EH (cell line): Measurements from ENCODE around the gene CNDP1.
A peak's percentile ranks its signal among the peaks of the same experiment; 100 is the strongest.
"Not testable (repeated sequence)": the region's sequence is repeated elsewhere in the genome, so short reads cannot be mapped to it uniquely, and the experiment has no call there.

Source experiments
- DNase-seq: peaks from one replicate; pipeline ENCODE4 v3.0.0-alpha.2; 2015; ENCODE audit warnings: low read depth

CNDP1 gene

GRCh38 chr18:74534150-74534969 lies at the start of gene CNDP1:
CNDP1 (plus strand) TSS chr18:74534500; CDS start chr18:74534668, 168 bp downstream.
- DNase-seq: no peak

GRCh38 chr18:74486119-74486849 lies 48.0 kb upstream of the CNDP1 start:
- DNase-seq: no peak

- no peak for DNase-seq
These were observed 45.9 kb upstream of the CNDP1 start for GRCh38 chr18:74488354-74488753.

GRCh38 chr18:74488864-74489263 lies 45.4 kb upstream of the CNDP1 start:
- no peak for DNase-seq

- peak; percentile 63 for DNase-seq
These were observed 44.6 kb upstream of the CNDP1 start for GRCh38 chr18:74489676-74490075.

- no peak for DNase-seq
These were observed 42.0 kb upstream of the CNDP1 start for GRCh38 chr18:74492259-74492658.

- DNase-seq: peak; percentile 41
These were observed 40.6 kb upstream of the CNDP1 start for GRCh38 chr18:74493689-74494088.

- DNase-seq: no peak
These were observed 39.8 kb upstream of the CNDP1 start for GRCh38 chr18:74494514-74494913.

GRCh38 chr18:74495581-74496507 lies 38.5 kb upstream of the CNDP1 start, which contains the start of gene CNDP2:
CNDP2 (plus strand) TSS chr18:74496363; CDS start chr18:74499974, 3,611 bp downstream.
- peak; percentile 99 for DNase-seq

- DNase-seq: peak; percentile 68
These were observed 37.6 kb upstream of the CNDP1 start for GRCh38 chr18:74496508-74497323.

- no peak for DNase-seq
These were observed 37.0 kb upstream of the CNDP1 start for GRCh38 chr18:74497324-74497676.

- DNase-seq: no peak
These were observed 36.5 kb upstream of the CNDP1 start for GRCh38 chr18:74497778-74498177.

GRCh38 chr18:74498712-74499627 lies 35.3 kb upstream of the CNDP1 start:
- peak; percentile 47 for DNase-seq

GRCh38 chr18:74499633-74500032 lies 34.7 kb upstream of the CNDP1 start:
- peak; percentile 77 for DNase-seq

- DNase-seq: no peak
These were observed 33.9 kb upstream of the CNDP1 start for GRCh38 chr18:74500372-74500771.

GRCh38 chr18:74500774-74501173 lies 33.5 kb upstream of the CNDP1 start:
- DNase-seq: not testable (repeated sequence)

GRCh38 chr18:74501386-74501785 lies 32.9 kb upstream of the CNDP1 start:
- DNase-seq: no peak

GRCh38 chr18:74503137-74503536 lies 31.2 kb upstream of the CNDP1 start:
- DNase-seq: no peak

- DNase-seq: no peak
These were observed 28.5 kb upstream of the CNDP1 start for GRCh38 chr18:74505776-74506175.

- DNase-seq: no peak
These were observed 27.7 kb upstream of the CNDP1 start for GRCh38 chr18:74506448-74507084.
